Thyroid gland (tissue), 4 donors: ENCODE data around the gene AK1.

Source experiments
- CTCF ChIP-seq, 6 experiments: fragments of 200-600 bp in 3 of 6; fragments of 450-650 bp in 3 of 6; sonication (generic) in 3 of 6; IDR thresholded peaks; one replicate each; pipeline ENCODE4 v1.5.1; 2016 to 2019; ENCODE audit warnings: antibody characterized with exemption in 6 of 6, mild to moderate bottlenecking in 2 of 6, inconsistent platforms in 1 of 6, moderate library complexity in 1 of 6
- POLR2A ChIP-seq, 2 donors: fragments of 450-650 bp; IDR thresholded peaks; one replicate each; pipeline ENCODE4 v1.6.1; 2017; ENCODE audit warnings: antibody characterized with exemption in 2 of 2, mild to moderate bottlenecking in 2 of 2, moderate library complexity in 1 of 2

GRCh38 chr9:127846443-127847177 lies 30.9 kb downstream of the AK1 start:
- TF ChIP-seq CTCF (IDR thresholded peaks at IDR 0.05): no peak
- TF ChIP-seq POLR2A (IDR thresholded peaks at IDR 0.05): no peak
